Smooth muscle cell (in vitro differentiated cells): ENCODE data around the gene NXNL2. TPM values are rescaled to one million over a fixed set of nuclear protein-coding genes. Genes with fewer than 3 reads are reported as not detected.

Source experiments
- DNase-seq: peaks from one replicate; lab custom pipeline; 2025; ENCODE audit not compliant: unreplicated experiment; lab: John Stamatoyannopoulos, UW
- H2AFZ ChIP-seq: fragments of 200-600 bp; sonication (generic); 2 replicates; pipeline ENCODE4 v1.6.0; 2016; ENCODE audit warnings: antibody characterized with exemption, low read depth, mild to moderate bottlenecking
- H3F3A ChIP-seq: fragments of 200-600 bp; sonication (generic); 2 replicates; pipeline ENCODE4 v1.6.0; 2017; ENCODE audit warnings: antibody characterized with exemption, low read depth
- H3K27ac ChIP-seq: fragments of 200-600 bp; sonication (generic); 2 replicates; pipeline ENCODE4 v1.5.1; 2016; ENCODE audit warnings: low read depth, mild to moderate bottlenecking
- H3K27me3 ChIP-seq: fragments of 200-600 bp; sonication (generic); 2 replicates; pipeline ENCODE4 v1.6.1; 2016; ENCODE audit warnings: low read depth, mild to moderate bottlenecking
- H3K36me3 ChIP-seq: fragments of 200-600 bp; sonication (generic); 2 replicates; pipeline ENCODE4 v1.5.1; 2016; ENCODE audit warnings: low read depth
- H3K4me1 ChIP-seq: fragments of 200-600 bp; sonication (generic); 2 replicates; pipeline ENCODE4 v1.5.1; 2016; ENCODE audit warnings: low read depth
- H3K4me2 ChIP-seq: fragments of 200-600 bp; sonication (generic); 2 replicates; pipeline ENCODE4 v1.6.0; 2016; ENCODE audit warnings: mild to moderate bottlenecking
- H3K4me3 ChIP-seq: fragments of 200-600 bp; sonication (generic); 2 replicates; pipeline ENCODE4 v1.5.1; 2016; ENCODE audit warnings: mild to moderate bottlenecking
- H3K79me2 ChIP-seq: fragments of 200-600 bp; sonication (generic); 2 replicates; pipeline ENCODE4 v1.6.0; 2016; ENCODE audit warnings: low read depth, mild to moderate bottlenecking
- H3K9ac ChIP-seq: fragments of 200-600 bp; sonication (generic); 2 replicates; pipeline ENCODE4 v1.6.0; 2016; ENCODE audit warnings: low read depth
- H3K9me3 ChIP-seq: fragments of 200-600 bp; sonication (generic); replicated peaks from 2 replicates; pipeline ENCODE4 v1.5.1; 2016; ENCODE audit warnings: low read depth
- H4K20me1 ChIP-seq: fragments of 200-600 bp; sonication (generic); 2 replicates; pipeline ENCODE4 v1.6.0; 2016; ENCODE audit warnings: low read depth
- WGBS: methylation state at CpG from one replicate; pipeline ENCODE4 v1.1.7; 2016; ENCODE audit warnings: low lambda C conversion rate; 5-methylcytosine and 5-hydroxymethylcytosine counted together
- polyA plus RNA-seq: library from polyadenylated mRNA; unstranded; fragments of >200 nt; fragmentation: Nextera tagmentation; extraction: Ambion mirVana; gene quantifications from 2 replicates; pipeline ENCODE4 v1.2.1, GENCODE V29; 2016
- total RNA-seq: library from RNA; depleted of rRNA; stranded (reverse); fragments of >200 nt; gene quantifications from 2 replicates; pipeline ENCODE4 v1.2.3, GENCODE V29; 2014
- TF ChIP-seq, protein P1 (sequence below): fragments of 200-600 bp; sonication (generic); IDR thresholded peaks from 2 replicates; pipeline ENCODE4 v1.5.1; 2017; ENCODE audit warnings: borderline replicate concordance, mild to moderate bottlenecking, antibody characterized with exemption; ENCODE audit not compliant: insufficient read depth, poor library complexity, severe bottlenecking

The NXNL2 gene
- total and polyA plus RNA-seq, 2 experiments from 2014 or later, result 0.24 to 0.36 TPM

DNA sequence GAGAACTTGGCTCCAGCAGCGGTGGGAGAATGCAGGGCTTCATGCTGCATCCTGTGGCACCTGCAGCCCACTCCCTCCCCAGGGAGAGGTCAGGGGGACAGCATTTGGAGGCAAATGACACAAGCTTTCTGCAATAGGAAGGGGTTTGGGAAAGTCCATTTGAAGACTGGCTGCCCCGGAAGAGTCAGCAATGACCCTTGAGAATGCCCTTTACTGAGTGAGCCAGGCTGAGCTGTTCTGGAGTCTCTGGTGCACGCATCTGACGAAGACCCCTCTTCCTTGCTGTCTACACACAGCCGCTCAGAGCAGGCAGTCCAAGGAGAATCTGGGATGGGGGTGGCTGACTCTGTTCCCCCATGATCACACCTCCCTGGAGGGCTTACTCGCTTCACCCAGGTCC is 5.5 kb upstream of the NXNL2 start:
- peak overlapping the region; percentile 49 for H3K27ac ChIP-seq
- H2AFZ ChIP-seq, result no peak overlapping the region
- peaks cover 16% of the 10 kb centered on the region for H3F3A ChIP-seq
- DNase-seq, result no peak
- H3K4me1 ChIP-seq, result peaks cover 4% of the 10 kb centered on the region
- no peak overlapping the region for H3K4me3 ChIP-seq
- H3K4me2 ChIP-seq, result peak overlapping the region; percentile 45
- H3K36me3 ChIP-seq, result no peaks in the 10 kb centered on the region
- TF ChIP-seq, protein P1, sequence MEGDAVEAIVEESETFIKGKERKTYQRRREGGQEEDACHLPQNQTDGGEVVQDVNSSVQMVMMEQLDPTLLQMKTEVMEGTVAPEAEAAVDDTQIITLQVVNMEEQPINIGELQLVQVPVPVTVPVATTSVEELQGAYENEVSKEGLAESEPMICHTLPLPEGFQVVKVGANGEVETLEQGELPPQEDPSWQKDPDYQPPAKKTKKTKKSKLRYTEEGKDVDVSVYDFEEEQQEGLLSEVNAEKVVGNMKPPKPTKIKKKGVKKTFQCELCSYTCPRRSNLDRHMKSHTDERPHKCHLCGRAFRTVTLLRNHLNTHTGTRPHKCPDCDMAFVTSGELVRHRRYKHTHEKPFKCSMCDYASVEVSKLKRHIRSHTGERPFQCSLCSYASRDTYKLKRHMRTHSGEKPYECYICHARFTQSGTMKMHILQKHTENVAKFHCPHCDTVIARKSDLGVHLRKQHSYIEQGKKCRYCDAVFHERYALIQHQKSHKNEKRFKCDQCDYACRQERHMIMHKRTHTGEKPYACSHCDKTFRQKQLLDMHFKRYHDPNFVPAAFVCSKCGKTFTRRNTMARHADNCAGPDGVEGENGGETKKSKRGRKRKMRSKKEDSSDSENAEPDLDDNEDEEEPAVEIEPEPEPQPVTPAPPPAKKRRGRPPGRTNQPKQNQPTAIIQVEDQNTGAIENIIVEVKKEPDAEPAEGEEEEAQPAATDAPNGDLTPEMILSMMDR, result no peak
- no peaks in the 10 kb centered on the region for H3K27me3 ChIP-seq
- H3K79me2 ChIP-seq, result no peaks in the 10 kb centered on the region
- no peak overlapping the region for H3K9ac ChIP-seq
- no peaks in the 10 kb centered on the region for H3K9me3 ChIP-seq
- 93% methylated on average over 6 of the region's 6 CpGs for WGBS
- no peaks in the 10 kb centered on the region for H4K20me1 ChIP-seq

DNA sequence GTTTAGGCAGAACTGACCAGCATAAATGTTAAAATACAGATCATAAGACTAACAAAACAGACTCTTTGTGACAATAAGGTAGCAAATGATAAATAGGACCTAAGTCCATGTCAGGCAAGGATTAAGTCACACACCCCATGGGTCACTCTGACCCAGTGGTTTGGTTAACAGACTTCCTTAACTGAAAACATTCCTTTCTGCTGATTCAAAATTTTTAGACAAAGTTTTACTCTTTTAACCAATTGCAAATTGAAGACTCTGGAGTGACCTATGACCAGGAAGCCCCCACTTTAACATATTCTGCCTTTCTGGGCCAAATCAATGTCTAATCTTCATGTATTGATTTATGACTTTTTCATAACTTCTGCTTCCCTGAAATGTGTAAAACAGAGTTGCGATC is 4.9 kb upstream of the NXNL2 start:
- Histone ChIP-seq H4K20me1 (no peaks in the 10 kb centered on the region), H3K9me3 (no peaks in the 10 kb centered on the region), H3F3A (peaks cover 16% of the 10 kb centered on the region), H3K27ac (peak overlapping the region; percentile 49), H3K4me2 (peak overlapping the region; percentile 45), H3K4me1 (peaks cover 4% of the 10 kb centered on the region), H2AFZ (peak overlapping the region; percentile 1), H3K36me3 (no peaks in the 10 kb centered on the region), H3K9ac (no peak overlapping the region), H3K4me3 (no peak overlapping the region), H3K79me2 (no peaks in the 10 kb centered on the region), H3K27me3 (no peaks in the 10 kb centered on the region)
- DNase-seq, result no peak
- WGBS, result 44% methylated on average over 1 of the region's 1 CpG
- TF ChIP-seq, protein P1, result no peak

DNA sequence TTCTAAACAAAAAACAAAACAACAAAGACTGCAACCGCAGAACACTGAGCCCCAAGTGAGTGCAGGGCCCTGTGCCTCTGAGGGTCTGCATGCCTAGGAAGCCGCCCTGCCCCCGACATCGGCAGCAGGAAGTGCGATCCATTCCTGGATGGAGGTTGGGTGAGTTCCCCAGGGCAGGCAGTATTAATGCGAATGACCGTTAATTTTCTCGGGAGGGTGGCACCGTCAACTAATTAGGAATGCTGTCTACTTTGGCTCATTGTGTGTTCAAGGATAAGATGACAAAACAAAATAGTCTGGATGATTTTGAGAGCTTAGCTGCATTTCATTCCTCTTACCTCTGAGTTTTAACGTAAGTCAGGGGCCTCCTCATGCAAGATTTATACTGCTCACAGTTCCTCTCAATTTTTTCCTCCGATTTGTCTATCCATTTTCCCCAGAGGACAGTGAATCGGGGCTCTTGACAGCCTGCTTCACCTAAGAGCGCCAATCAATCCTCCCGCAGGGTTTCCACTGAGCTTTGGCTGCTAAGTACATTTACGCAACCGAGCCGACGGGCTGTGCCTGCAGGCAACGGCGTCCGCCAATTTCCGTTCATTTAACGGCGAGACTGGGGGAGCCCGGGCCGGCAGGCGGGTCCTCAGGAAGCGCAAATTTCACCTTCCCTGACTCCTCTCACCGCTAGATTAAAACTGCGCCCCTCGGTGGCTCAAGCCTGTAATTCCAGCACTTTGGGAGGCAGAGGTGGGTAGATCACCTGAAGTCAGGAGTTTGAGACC is 2.9 kb upstream of the NXNL2 start:
- 8% methylated on average over 31 of the region's 31 CpGs for WGBS
- Histone ChIP-seq H3K27me3 (no peaks in the 10 kb centered on the region), H3K4me1 (peaks cover 10% of the 10 kb centered on the region), H3K27ac (no peak overlapping the region), H3K9ac (no peak overlapping the region), H3F3A (peaks cover 29% of the 10 kb centered on the region), H4K20me1 (no peaks in the 10 kb centered on the region), H3K9me3 (no peaks in the 10 kb centered on the region), H3K36me3 (no peaks in the 10 kb centered on the region), H3K79me2 (no peaks in the 10 kb centered on the region), H3K4me3 (peak overlapping the region; percentile 37), H3K4me2 (peak overlapping the region; percentile 75), H2AFZ (peak overlapping the region; percentile 55)
- TF ChIP-seq, protein P1, result peak; percentile 13
- no peak for DNase-seq
